GM21390 (cell line): ENCODE measurements around the gene AFP.

Experiments
- ATAC-seq: cut with Tn5 transposase; IDR thresholded peaks from one replicate; pipeline ENCODE4 v1.9.1; 2021; ENCODE audit not compliant: unreplicated experiment

The AFP gene

GRCh38 chr4:73458184-73459047 is 22.4 kb downstream of the AFP start:
- ATAC-seq, result no peak

GRCh38 chr4:73459048-73459421 is 23.0 kb downstream of the AFP start:
- ATAC-seq, result no peak

- ATAC-seq, result no peak
These were observed 25.0 kb downstream of the AFP start for GRCh38 chr4:73460913-73461522.

- ATAC-seq, result no peak
These were observed 32.1 kb downstream of the AFP start for GRCh38 chr4:73468170-73468569.

GRCh38 chr4:73470728-73471127 is 34.7 kb downstream of the AFP start:
- no peak for ATAC-seq

- ATAC-seq, result no peak
These were observed 41.2 kb downstream of the AFP start for GRCh38 chr4:73477176-73477575.

GRCh38 chr4:73479323-73479722 is 43.3 kb downstream of the AFP start:
- ATAC-seq, result no peak

- no peak for ATAC-seq
These were observed 45.3 kb downstream of the AFP start, which contains the start of gene AFM for GRCh38 chr4:73481358-73481757. Gene AFM (plus strand): TSS chr4:73481745. CDS start chr4:73481776, 31 bp downstream.

- ATAC-seq, result no peak
These were observed 49.1 kb downstream of the AFP start for GRCh38 chr4:73485085-73485484.

- ATAC-seq, result no peak
These were observed 49.6 kb downstream of the AFP start for GRCh38 chr4:73485596-73485995.

GRCh38 chr4:73486497-73486896 is 50.5 kb downstream of the AFP start:
- no peak for ATAC-seq

GRCh38 chr4:73487233-73487632 is 51.2 kb downstream of the AFP start:
- ATAC-seq, result no peak

- no peak for ATAC-seq
These were observed 64.2 kb downstream of the AFP start for GRCh38 chr4:73499996-73500765.

GRCh38 chr4:73501664-73502265 is 65.7 kb downstream of the AFP start:
- ATAC-seq, result no peak

- no peak for ATAC-seq
These were observed 69.5 kb downstream of the AFP start for GRCh38 chr4:73505567-73505966.
